Measurements from ENCODE around the gene ALDH16A1. TPM values are rescaled to one million over a fixed set of nuclear protein-coding genes. Genes with fewer than 3 reads are reported as not detected.

ALDH16A1 gene
- total RNA-seq, 1 experiment from 2014 or later: 51.7 TPM

- H3K9ac ChIP-seq (ENCODE audit: extremely low read depth, insufficient read length, low read length): peak within 1 kb of the TSS; percentile 100
- WGBS (ENCODE audit: extremely low coverage, insufficient read length, low lambda C conversion rate): no CpG with 5 or more reads among the region's 57 CpGs
- peaks cover 13% of the 10 kb centered on the region for H3K23me2 ChIP-seq (ENCODE audit: insufficient read length, low read depth, low read length, poor library complexity, severe bottlenecking)
- H2AFZ ChIP-seq (ENCODE audit: low read length): no peak within 1 kb of the TSS
- H3K18ac ChIP-seq (ENCODE audit: insufficient read length, low read depth, low read length): peak within 1 kb of the TSS; percentile 91
- H3K4me1 Mint-ChIP-seq: peaks cover 13 to 20% of the 10 kb centered on the region in 2 experiments
- peak within 1 kb of the TSS; percentile 99 for H3K14ac ChIP-seq (ENCODE audit: insufficient read depth, low read length)
- no peaks in the 10 kb centered on the region for H4K20me1 ChIP-seq (ENCODE audit: control insufficient read depth, insufficient read depth, insufficient read length)
- H4K91ac ChIP-seq (ENCODE audit: insufficient read length, low read depth, low read length): peak within 1 kb of the TSS; percentile 49
- peak within 1 kb of the TSS; percentile 91 to 96 for H3K4me3 Mint-ChIP-seq
- no peaks in the 10 kb centered on the region for H3K9me3 ChIP-seq (ENCODE audit: control insufficient read depth, low read depth, low read length)
- H2BK5ac ChIP-seq (ENCODE audit: insufficient read length, low read length): peak within 1 kb of the TSS; percentile 97
- peaks cover 12 to 14% of the 10 kb centered on the region in 2 experiments; a peak in 4 of 5 replicates for H3K9me3 Mint-ChIP-seq
- no peak within 1 kb of the TSS for H4K8ac ChIP-seq (replicated peaks; ENCODE audit: insufficient read length, low read depth, low read length)
- H2AK5ac ChIP-seq (ENCODE audit: insufficient read length, low read length): peak within 1 kb of the TSS; percentile 27
- H2BK20ac ChIP-seq (ENCODE audit: low read depth, low read length, poor library complexity, severe bottlenecking): no peak within 1 kb of the TSS
- no peak within 1 kb of the TSS for H2BK120ac ChIP-seq (ENCODE audit: low read depth, low read length, poor library complexity, severe bottlenecking)
- no peak within 1 kb of the TSS for H3T11ph ChIP-seq (ENCODE audit: low read length)
- no peak within 1 kb of the TSS for H3K23ac ChIP-seq (ENCODE audit: insufficient read length, low read depth, low read length)
- TF ChIP-seq CTCF (conservative IDR thresholded peaks at IDR 0.05): no peak
- DNase-seq: peak; percentile 100
- H3K27ac ChIP-seq (ENCODE audit: insufficient read length, low read depth, low read length): peak within 1 kb of the TSS; percentile 59
- no peak within 1 kb of the TSS for H2BK12ac ChIP-seq (ENCODE audit: insufficient read length, low read depth, low read length)
- H3K4me1 ChIP-seq (ENCODE audit: insufficient read depth, low read length): no peaks in the 10 kb centered on the region
- no peaks in the 10 kb centered on the region for H3K79me1 ChIP-seq (ENCODE audit: insufficient read depth, low read depth, low read length, poor library complexity, severe bottlenecking)
- H3K27ac Mint-ChIP-seq: peak within 1 kb of the TSS; percentile 99 to 100 (median 100)
- no peak within 1 kb of the TSS for H2BK15ac ChIP-seq (ENCODE audit: low read depth, low read length)
- peak within 1 kb of the TSS; percentile 91 for H4K5ac ChIP-seq (ENCODE audit: insufficient read length, low read depth, low read length)
- H3K27me3 ChIP-seq (ENCODE audit: insufficient read depth, low read length): no peaks in the 10 kb centered on the region
- peak within 1 kb of the TSS; percentile 91 for H3K56ac ChIP-seq (ENCODE audit: insufficient read length, low read depth, low read length)
- peaks cover 48 to 50% (median 49%) of the 10 kb centered on the region in 3 experiments for H3K36me3 Mint-ChIP-seq (ENCODE audit: insufficient read depth in 1 of 3, low read depth in 3 of 3)
- peaks cover 11% of the 10 kb centered on the region; the same call in 1 of the 2 replicates for H3K27me3 Mint-ChIP-seq (ENCODE audit: low read depth)
- H3K79me2 ChIP-seq (ENCODE audit: insufficient read depth, low read length): peaks cover 18% of the 10 kb centered on the region
- H3K4ac ChIP-seq (ENCODE audit: low read depth, low read length): peak within 1 kb of the TSS; percentile 44; the same call in 1 of the 2 replicates
- peak within 1 kb of the TSS; percentile 100 for H3K4me2 ChIP-seq (ENCODE audit: insufficient read depth, insufficient read length, low read length)
Measured at GRCh38 chr19:49487277-49488045, 34.4 kb downstream of the ALDH16A1 start, which contains the start of gene RPL13A. Gene RPL13A (plus strand): TSS chr19:49487608. CDS start chr19:49487630, 22 bp downstream.

All from H9 (cell line).